ENCODE measurements around the gene SOX9.

The SOX9 gene

GRCh38 chr17:72163474-72163873, 42.7 kb downstream of the SOX9 start:
- ChIA-PET CTCF (no interaction called here), POLR2A (no interaction called here)
- TF ChIP-seq BHLHE40 (IDR thresholded peaks at IDR 0.05; ENCODE audit: borderline replicate concordance) (no peak), TARDBP (IDR thresholded peaks at IDR 0.05) (no peak), ARNT (IDR thresholded peaks at IDR 0.05) (no peak), FOXK2 (IDR thresholded peaks at IDR 0.05) (no peak), CTBP1 (IDR thresholded peaks at IDR 0.05; ENCODE audit: borderline replicate concordance) (no peak), SP1 (IDR thresholded peaks at IDR 0.05) (no peak), SUZ12 (IDR thresholded peaks at IDR 0.05) (no peak)
- TF ChIP-seq, protein P1, sequence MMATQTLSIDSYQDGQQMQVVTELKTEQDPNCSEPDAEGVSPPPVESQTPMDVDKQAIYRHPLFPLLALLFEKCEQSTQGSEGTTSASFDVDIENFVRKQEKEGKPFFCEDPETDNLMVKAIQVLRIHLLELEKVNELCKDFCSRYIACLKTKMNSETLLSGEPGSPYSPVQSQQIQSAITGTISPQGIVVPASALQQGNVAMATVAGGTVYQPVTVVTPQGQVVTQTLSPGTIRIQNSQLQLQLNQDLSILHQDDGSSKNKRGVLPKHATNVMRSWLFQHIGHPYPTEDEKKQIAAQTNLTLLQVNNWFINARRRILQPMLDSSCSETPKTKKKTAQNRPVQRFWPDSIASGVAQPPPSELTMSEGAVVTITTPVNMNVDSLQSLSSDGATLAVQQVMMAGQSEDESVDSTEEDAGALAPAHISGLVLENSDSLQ (IDR thresholded peaks at IDR 0.05): no peak
- DNase-seq (ENCODE audit: extremely low spot score): no peak

GRCh38 chr17:72164158-72164739, 43.4 kb downstream of the SOX9 start:
- POLR2A ChIA-PET: no interaction called here
- TF ChIP-seq TARDBP (IDR thresholded peaks at IDR 0.05) (no peak), BHLHE40 (IDR thresholded peaks at IDR 0.05; ENCODE audit: borderline replicate concordance) (no peak), ELF4 (IDR thresholded peaks at IDR 0.05) (no peak), ZNF384 (IDR thresholded peaks at IDR 0.05) (no peak), LEF1 (IDR thresholded peaks at IDR 0.05; ENCODE audit: borderline replicate concordance) (no peak), SUZ12 (IDR thresholded peaks at IDR 0.05) (no peak)
- CTCF ChIA-PET: no interaction called here
- DNase-seq (ENCODE audit: extremely low spot score): no peak

- TF ChIP-seq CTBP1 (IDR thresholded peaks at IDR 0.05; ENCODE audit: borderline replicate concordance) (no peak), TARDBP (IDR thresholded peaks at IDR 0.05) (no peak), LEF1 (IDR thresholded peaks at IDR 0.05; ENCODE audit: borderline replicate concordance) (no peak), ZNF384 (IDR thresholded peaks at IDR 0.05) (no peak), ELF4 (IDR thresholded peaks at IDR 0.05) (no peak), SP1 (IDR thresholded peaks at IDR 0.05) (no peak), FOXM1 (IDR thresholded peaks at IDR 0.05; ENCODE audit: borderline replicate concordance) (no peak), NFRKB (IDR thresholded peaks at IDR 0.05) (no peak), L3MBTL2 (conservative IDR thresholded peaks at IDR 0.05) (no peak), HDGF (IDR thresholded peaks at IDR 0.05; ENCODE audit: borderline replicate concordance) (no peak), SUZ12 (IDR thresholded peaks at IDR 0.05) (no peak), BHLHE40 (IDR thresholded peaks at IDR 0.05; ENCODE audit: borderline replicate concordance) (no peak), FOXA1 (IDR thresholded peaks at IDR 0.05) (no peak), ARNT (IDR thresholded peaks at IDR 0.05) (no peak), FOXK2 (IDR thresholded peaks at IDR 0.05) (no peak)
- TF ChIP-seq, protein P1 (IDR thresholded peaks at IDR 0.05): no peak
- no peak for DNase-seq (ENCODE audit: extremely low spot score)
- CTCF ChIA-PET: no interaction called here
- POLR2A ChIA-PET: no interaction called here
Observed at GRCh38 chr17:72165192-72165866, 44.5 kb downstream of the SOX9 start.

DNA sequence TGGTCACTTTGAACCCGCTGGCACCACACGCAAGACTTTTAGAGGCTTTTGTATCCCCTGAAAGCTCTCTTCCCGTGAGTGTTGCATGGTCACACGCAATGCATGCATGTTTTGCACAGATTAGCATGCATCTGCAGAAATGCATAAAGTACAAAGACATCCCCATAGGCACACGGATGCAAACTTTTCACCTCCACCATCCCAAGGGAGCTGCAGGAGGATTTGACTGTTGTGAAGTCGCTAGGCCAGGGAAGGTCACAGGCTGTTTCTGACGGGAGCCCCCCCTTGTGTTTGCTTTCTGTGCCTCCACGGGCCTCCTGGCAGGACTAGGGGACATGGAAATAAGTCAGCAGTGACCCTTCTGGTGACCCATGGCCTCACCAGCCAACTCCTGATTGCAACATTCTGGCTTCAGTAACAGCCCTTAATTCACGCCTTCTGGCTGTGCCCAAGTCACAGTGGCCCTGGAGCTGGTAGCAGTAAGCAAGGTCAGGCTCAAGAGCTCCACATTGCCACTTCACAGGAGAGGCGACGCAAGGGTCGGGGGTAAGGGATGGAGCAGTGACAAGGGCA, 45.1 kb downstream of the SOX9 start:
- POLR2A ChIA-PET: no interaction called here
- TF ChIP-seq SP1 (IDR thresholded peaks at IDR 0.05): no peak
- TF ChIP-seq HDGF (IDR thresholded peaks at IDR 0.05; ENCODE audit: borderline replicate concordance): no peak
- TF ChIP-seq FOXA1 (IDR thresholded peaks at IDR 0.05): no peak
- TF ChIP-seq LEF1 (IDR thresholded peaks at IDR 0.05; ENCODE audit: borderline replicate concordance): no peak
- no peak for TF ChIP-seq L3MBTL2 (conservative IDR thresholded peaks at IDR 0.05)
- TF ChIP-seq TARDBP (IDR thresholded peaks at IDR 0.05): no peak
- no peak for TF ChIP-seq SUZ12 (IDR thresholded peaks at IDR 0.05)
- TF ChIP-seq ELF4 (IDR thresholded peaks at IDR 0.05): no peak
- TF ChIP-seq FOXK2 (IDR thresholded peaks at IDR 0.05): no peak
- no peak for TF ChIP-seq BHLHE40 (IDR thresholded peaks at IDR 0.05; ENCODE audit: borderline replicate concordance)
- no peak for TF ChIP-seq ARNT (IDR thresholded peaks at IDR 0.05)
- no peak for TF ChIP-seq FOXM1 (IDR thresholded peaks at IDR 0.05; ENCODE audit: borderline replicate concordance)
- no peak for TF ChIP-seq NFRKB (IDR thresholded peaks at IDR 0.05)
- no peak for TF ChIP-seq ZNF384 (IDR thresholded peaks at IDR 0.05)
- TF ChIP-seq CTBP1 (IDR thresholded peaks at IDR 0.05; ENCODE audit: borderline replicate concordance): no peak
- CTCF ChIA-PET: no interaction called here
- no peak for DNase-seq (ENCODE audit: extremely low spot score)

DNA sequence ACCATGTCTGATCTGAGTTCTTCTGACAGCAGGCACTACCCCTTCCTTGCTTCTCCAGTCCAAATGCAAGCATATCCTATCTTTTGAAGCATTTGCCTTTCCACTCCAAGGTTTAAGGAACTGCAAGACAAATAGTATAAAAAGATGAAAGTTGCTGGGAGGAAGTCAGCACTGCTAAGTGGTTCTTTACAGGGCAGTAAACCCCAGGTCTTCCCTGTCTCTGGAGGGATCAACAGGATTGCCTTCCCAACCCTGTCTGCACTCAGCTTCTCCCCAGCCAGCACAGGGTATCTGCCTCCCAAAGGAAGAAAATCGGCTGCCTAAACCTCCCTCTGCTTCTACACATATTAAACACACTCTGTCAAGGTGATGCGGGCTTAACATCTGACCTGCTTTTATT, 46.8 kb downstream of the SOX9 start:
- TF ChIP-seq CTBP1 (IDR thresholded peaks at IDR 0.05; ENCODE audit: borderline replicate concordance) (no peak), FOXM1 (IDR thresholded peaks at IDR 0.05; ENCODE audit: borderline replicate concordance) (no peak), ELF4 (IDR thresholded peaks at IDR 0.05) (no peak), ZNF384 (IDR thresholded peaks at IDR 0.05) (no peak), FOXA1 (IDR thresholded peaks at IDR 0.05) (no peak), FOXK2 (IDR thresholded peaks at IDR 0.05) (no peak), SUZ12 (IDR thresholded peaks at IDR 0.05) (no peak), BHLHE40 (IDR thresholded peaks at IDR 0.05; ENCODE audit: borderline replicate concordance) (no peak), NFRKB (IDR thresholded peaks at IDR 0.05) (no peak), LEF1 (IDR thresholded peaks at IDR 0.05; ENCODE audit: borderline replicate concordance) (no peak), HDGF (IDR thresholded peaks at IDR 0.05; ENCODE audit: borderline replicate concordance) (no peak), SP1 (IDR thresholded peaks at IDR 0.05) (no peak), TARDBP (IDR thresholded peaks at IDR 0.05) (no peak), L3MBTL2 (conservative IDR thresholded peaks at IDR 0.05) (no peak), ARNT (IDR thresholded peaks at IDR 0.05) (no peak)
- TF ChIP-seq, protein P1 (IDR thresholded peaks at IDR 0.05): no peak
- CTCF ChIA-PET: no interaction called here
- POLR2A ChIA-PET: no interaction called here
- no peak for DNase-seq (ENCODE audit: extremely low spot score)
